ENCODE data around the gene FAM163B.

GRCh38 chr9:133628766-133629165, 19.6 kb upstream of the FAM163B start:
- TF ChIP-seq, protein P1, sequence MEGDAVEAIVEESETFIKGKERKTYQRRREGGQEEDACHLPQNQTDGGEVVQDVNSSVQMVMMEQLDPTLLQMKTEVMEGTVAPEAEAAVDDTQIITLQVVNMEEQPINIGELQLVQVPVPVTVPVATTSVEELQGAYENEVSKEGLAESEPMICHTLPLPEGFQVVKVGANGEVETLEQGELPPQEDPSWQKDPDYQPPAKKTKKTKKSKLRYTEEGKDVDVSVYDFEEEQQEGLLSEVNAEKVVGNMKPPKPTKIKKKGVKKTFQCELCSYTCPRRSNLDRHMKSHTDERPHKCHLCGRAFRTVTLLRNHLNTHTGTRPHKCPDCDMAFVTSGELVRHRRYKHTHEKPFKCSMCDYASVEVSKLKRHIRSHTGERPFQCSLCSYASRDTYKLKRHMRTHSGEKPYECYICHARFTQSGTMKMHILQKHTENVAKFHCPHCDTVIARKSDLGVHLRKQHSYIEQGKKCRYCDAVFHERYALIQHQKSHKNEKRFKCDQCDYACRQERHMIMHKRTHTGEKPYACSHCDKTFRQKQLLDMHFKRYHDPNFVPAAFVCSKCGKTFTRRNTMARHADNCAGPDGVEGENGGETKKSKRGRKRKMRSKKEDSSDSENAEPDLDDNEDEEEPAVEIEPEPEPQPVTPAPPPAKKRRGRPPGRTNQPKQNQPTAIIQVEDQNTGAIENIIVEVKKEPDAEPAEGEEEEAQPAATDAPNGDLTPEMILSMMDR (IDR thresholded peaks at IDR 0.05; ENCODE audit: low read length), result no peak
- TF ChIP-seq EZH2 (IDR thresholded peaks at IDR 0.05; ENCODE audit: borderline replicate concordance, low read length), result no peak
